H1 (cell line): Measurements from ENCODE around the gene NRXN3. TPM values are rescaled to one million over a fixed set of nuclear protein-coding genes. Genes with fewer than 3 reads are reported as not detected.

Experiments used
- JUND ChIP-seq: IDR thresholded peaks from 2 replicates; pipeline ENCODE4 v1.6.1; 2011; ENCODE audit warnings: mild to moderate bottlenecking, improper control_type of control experiment, low read length
- polyA plus RNA-seq, 7 experiments: library from polyadenylated mRNA; depleted of rRNA in 3 of 7; stranded (reverse) in 5 of 7; unstranded in 2 of 7; fragments of >200 nt in 5 of 7; fragments of 200-250 nt in 2 of 7; gene quantifications; 1 replicate in 5 of 7; 2 replicates in 1 of 7; 4 replicates in 1 of 7; pipeline versions ENCODE4 v1.2.1 to v1.2.3, GENCODE V29; 2011 to 2013; ENCODE audit warnings: missing spikeins in 2 of 7, mixed read lengths in 2 of 7
- total RNA-seq: library from RNA; stranded (reverse); fragmentation: NEBNext Ultra II Directional; extraction: Animal tissue kit (Norgen Biotek cat#: 25700); gene quantifications from 2 replicates; pipeline ENCODE4 v1.2.1, GENCODE V29; 2021

NRXN3 gene
- total and polyA plus RNA-seq, 2 of the 8 experiments (the other 6 are each of a cell fraction or from before 2014, with no cell fraction given) = 2.6 to 4.1 TPM

DNA sequence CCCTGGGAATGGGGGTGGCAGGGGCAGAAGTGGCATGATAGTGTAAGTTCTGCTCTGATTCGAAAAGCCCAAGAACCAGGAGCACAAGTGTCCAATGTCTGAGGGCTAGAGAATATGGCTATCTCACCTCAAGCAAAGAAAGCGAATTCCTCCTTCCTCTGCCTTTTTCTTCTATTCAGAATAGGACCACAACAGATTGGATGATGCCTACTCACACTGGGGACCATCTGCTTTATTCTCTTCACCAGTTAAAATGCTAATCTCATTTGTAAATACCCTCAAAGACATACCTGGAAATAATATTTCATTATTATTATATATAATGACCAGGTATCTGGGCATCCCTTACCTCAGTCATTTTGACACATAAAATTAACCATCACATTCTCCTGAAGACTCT lies 808.7 kb downstream of the NRXN3 start (continued):
- no peak for TF ChIP-seq JUND
